KG1 (cell line): ENCODE results near the gene DDX27.
A peak's percentile ranks its signal among the peaks of the same experiment; 100 is the strongest.
"Not testable (repeated sequence)": the region's sequence is repeated elsewhere in the genome, so short reads cannot be mapped to it uniquely, and the experiment has no call there.

Source experiments
- DNase-seq: peaks from one replicate; lab custom pipeline; 2025; lab: John Stamatoyannopoulos, UW

The DDX27 gene

DNA sequence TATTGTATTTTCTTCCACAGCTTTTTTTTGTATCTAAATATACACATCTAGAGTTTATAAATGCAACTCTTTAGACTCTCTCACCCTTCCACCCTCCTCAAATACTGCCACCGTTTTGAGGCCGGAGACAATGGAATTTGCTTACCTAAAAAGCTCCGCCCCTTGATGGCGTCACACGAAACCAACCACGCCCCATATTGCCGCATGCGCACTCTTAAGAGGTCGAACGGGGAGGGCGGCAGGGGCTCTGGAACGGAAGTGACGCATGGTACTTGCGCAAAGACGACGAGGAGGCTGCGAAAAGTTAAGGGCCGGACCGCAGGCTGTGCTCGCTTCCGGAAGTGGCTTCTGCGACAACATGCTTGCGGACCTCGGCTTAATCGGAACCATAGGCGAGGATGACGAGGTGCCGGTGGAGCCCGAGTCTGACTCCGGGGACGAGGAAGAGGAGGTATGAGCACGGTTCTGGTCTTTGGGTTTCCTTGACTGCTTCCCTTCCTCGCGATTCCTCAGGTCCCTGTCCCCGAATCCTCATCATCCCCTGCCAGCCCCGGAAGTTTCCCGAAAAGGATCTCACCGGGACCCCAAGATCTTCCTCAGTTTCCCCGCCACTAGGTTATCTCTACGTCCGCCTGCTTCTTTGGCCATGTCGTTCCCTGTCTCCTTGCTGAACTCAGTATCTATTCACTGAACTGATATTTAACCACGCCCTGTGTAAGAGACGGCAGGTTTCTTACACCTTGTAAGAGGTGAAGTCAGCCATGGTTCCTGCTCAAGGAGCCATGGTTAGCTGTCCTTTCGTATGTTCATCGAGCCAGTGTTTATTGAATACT is at the start of gene DDX27:
DDX27 (plus strand) TSS at position 326 of the 833 bp plus-strand sequence; CDS start at position 359, 33 bp downstream.
- DNase-seq: peak; percentile 94

DNA sequence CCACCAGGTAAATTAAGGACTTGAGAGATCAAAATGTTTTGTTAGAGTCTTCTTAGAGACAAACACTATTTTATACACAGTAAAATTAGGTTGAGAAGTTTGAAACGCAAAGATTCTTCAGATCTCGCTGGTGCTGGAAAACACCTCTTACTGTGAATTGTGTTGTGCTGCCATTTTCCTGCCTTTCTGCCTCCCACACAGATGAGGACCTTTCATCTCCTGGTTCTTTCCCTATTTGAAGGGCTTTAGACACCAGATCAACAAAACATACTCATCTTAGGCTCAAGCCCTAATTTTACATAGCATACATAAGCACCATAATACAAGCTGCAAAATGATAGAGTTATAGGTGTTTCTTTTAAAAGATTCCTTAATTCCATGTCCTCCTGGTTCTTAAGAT is 49.7 kb upstream of the DDX27 start:
- no peak for DNase-seq

DNA sequence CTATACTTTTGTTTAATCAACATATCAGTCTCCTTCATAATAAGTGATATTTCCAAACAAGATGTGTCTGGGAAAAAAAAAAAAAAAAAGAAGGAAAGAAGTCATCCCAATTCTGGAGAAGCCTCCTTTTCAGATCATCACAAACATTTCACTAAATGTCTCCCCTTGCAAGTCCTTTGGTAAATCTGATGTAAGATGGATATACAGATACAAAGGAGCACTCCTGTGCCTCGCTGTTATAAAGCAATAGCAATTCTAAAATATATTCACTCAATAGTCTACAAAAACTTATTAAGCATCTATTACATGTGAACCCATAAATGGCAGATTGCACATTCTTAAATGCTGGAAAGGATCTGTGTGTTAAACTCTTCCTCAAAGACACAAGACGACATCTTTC is 48.5 kb upstream of the DDX27 start:
- DNase-seq: no peak

DNA sequence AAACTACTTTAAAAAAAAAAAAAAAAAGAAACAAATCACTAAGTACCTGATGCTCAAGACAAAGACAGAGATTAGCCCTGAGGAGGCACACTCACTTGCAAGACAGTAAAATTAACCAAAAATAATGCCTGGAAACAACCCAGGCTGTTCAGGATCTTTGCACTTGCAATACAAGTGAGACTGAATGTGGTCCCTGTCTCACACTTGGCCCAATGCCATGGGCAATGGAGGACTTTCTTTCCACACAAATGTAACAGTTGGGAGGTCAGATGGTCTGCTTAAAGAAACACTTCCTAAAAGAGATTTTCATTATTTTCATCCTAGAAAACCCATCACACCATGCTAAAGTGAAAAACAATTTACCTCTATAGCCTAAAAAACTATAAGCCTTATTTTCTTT is 47.3 kb upstream of the DDX27 start:
- no peak for DNase-seq

DNA sequence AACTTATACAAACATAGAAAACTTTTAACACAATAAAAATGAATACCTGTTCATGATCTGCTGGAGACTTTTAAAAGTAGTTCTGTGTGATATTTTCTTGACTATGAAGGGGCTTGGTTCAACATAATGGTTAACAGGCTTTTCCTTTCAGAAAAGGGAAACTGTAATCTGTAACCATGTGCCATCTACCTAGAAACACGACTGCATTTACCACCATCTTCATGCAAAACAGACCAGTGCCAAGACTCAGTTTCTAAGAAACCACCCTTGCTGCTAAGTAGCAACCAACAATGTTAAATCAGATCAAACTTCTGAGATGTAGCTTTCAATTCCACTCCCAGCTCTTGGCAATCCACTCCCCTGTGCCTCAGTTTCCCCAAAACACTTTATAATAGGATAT is 46.8 kb upstream of the DDX27 start:
- no peak for DNase-seq

DNA sequence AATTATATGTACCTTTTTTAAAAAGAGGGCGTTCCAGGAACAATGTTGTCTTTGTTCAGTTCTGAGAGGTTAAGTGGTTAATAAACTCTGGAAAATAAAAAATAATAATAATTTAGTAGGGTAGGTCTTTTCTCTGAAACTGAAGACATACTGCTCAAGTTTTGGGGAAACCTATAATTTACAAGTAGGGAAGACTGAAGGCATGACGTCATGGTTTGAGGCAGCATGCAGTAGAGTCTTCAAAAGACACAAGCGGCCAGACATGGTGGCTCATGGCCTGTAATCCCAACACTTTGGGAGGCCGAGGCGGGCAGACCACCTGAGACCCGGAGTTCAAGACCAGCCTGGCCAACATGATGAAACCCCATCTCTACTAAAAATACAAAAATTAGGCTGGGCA is 45.0 kb upstream of the DDX27 start:
- DNase-seq: no peak

DNA sequence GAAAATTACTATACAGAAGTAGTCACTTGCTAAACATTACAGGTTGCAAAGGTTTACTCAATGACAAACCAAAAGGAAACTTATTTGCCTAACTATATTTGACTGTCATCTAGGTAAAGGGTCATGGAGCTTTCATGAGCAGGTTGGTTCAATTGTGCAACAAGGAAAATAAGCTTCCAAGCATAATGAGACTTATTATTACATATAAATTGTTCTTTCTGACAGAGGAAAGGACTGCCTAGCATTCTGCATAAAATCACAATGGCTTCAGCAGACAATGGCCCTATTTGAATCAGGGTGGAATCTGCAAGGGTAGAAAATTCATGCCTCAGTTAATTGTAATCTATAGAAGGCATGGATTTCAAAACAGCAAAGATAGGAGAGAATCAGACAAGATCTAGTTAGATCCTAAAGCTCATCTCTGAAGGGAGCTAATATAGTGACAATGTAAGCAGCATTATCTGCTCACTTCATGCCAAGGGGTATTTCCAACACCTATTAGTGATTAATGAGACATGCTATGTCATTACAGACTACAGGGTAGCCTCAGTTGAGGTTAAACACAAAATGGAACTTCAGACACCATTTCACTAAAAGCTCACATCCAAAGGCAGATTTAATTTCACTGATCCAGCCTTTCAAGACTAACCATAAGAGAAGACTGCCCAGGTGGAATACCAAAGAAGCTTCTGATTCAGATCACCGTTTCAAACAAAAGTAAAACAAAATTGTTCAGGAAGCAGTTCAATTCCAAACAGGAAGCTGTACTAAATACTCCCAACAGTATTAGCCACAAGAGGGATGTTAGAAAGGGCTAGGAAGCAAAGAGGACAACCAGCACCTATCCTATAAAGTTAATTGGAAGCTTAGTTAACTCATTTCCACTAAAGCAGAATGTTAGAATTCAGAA is 39.6 kb upstream of the DDX27 start:
- no peak for DNase-seq

DNA sequence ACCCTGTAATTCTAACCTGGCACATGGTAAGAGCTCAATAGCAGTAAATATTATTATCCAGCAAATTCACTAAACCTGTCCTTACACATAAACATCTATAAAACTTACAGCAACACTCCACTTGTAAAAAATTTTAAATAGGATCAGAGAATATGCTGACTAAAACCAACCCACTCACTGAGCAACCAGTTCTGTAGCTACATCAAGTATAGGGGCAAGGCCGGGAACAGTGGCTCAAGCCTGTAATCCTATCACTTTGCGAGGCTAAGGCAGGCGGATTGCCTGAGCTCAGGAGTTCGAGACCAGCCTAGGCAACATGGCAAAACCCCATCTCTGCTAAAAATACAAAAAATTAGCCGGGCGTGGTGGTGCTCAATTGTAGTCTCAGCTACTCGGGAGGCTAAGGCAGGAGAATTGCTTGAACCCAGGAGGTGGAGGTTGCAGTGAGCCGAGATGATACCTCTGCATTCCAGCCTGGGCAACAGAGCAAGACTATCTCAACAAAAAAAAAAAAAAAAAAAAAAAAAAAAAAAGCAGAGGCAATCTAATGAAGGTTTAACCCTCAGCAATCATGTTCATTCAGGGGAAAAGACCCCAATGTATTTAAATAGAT is 37.8 kb upstream of the DDX27 start:
- no peak for DNase-seq

- no peak for DNase-seq
Measured at GRCh38 chr20:49183444-49183843, 35.8 kb upstream of the DDX27 start.

- DNase-seq: not testable (repeated sequence)
Measured at GRCh38 chr20:49184084-49184501, 35.1 kb upstream of the DDX27 start.

DNA sequence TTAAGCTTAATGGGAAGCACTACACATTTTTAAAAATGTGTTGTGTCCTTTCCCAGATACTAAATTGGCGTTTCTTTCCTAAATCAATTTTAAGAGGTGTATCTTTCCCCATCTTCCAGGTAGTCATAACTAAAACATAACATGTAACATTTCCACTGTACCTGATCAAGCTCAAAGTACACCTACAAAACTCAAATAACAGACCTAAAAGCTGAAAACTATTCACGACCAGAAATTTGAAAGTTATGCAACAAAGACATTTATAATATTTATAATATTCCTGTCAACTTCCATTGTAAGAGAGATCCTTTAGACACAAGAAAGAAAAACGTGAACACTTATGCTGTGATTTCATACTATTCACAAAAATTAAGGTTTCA is 34.5 kb upstream of the DDX27 start:
- DNase-seq: no peak

- no peak for DNase-seq
Measured at GRCh38 chr20:49185071-49185761, 34.0 kb upstream of the DDX27 start.

- DNase-seq: peak; percentile 64
Measured at GRCh38 chr20:49186535-49187329, 32.5 kb upstream of the DDX27 start.

GRCh38 chr20:49187330-49187850 is 31.8 kb upstream of the DDX27 start:
- no peak for DNase-seq

- peak; percentile 77 for DNase-seq
Measured at GRCh38 chr20:49187851-49188641, 31.2 kb upstream of the DDX27 start, which contains the start of gene STAU1. STAU1 (minus strand) TSS chr20:49188334; CDS start chr20:49166201, 22,133 bp downstream.

GRCh38 chr20:49192944-49193518 is 26.2 kb upstream of the DDX27 start:
- not testable (repeated sequence) for DNase-seq

DNA sequence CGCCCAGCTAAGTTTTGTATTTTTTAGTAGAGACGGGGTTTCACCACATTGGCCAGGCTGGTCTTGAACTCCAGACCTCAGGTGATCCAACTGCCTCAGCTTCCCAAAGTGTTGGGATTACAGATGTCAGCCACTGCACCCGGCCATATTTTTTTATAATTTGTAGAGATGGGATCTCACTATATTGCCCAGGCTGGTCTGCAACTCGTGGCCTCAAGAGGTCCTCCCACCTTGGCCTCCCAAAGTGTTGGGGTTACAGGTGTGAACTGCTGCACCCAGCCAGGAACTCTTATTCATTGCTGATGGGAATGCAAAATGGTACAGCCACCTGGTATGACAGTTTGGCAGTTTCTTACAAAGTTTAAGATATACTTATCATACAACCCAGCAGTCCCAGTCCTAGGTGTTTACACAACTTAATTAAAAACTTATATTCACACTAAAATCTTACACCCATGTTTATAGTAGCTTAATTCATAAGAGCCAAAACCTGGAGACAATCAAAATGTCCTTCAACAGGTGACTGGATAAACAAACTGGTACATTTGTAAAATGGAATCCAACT is 19.4 kb upstream of the DDX27 start:
- DNase-seq: no peak

DNA sequence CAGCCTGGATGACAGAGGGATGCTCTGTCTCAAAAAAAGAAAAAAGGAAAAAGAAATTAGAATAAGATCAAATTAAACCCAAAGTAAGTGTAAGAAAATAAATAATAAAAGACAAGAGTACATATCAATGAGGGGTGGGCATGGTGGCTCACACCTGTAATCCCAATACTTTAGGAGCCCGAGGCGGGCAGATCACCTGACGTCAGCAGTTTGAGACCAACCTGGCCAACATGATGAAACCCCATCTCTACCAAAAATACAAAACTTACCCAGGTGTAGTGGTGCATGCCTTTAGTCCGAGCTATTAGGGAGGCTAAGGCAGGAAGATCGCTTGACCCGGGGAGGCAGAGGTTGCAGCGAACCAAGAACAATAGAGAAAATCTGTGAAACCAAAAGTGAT is 16.2 kb upstream of the DDX27 start:
- no peak for DNase-seq

DNA sequence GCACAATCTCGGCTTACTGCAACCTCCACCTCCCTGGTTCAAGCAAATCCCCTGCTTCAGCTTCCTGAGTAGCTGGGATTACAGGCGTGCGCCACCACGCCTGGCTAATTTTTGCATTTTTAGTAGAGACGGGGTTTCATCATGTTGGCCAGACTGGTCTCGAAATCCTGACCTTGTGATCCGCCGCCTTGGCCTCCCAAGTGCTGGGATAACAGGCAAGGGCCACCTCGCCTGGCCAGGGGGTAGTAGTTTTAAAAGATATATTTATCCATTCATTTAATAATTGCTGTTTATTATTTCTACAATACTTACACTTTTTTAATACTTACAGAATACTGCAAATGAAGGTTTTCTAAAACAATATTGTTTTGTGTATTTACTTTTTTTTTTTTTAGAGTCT is 15.5 kb upstream of the DDX27 start:
- DNase-seq: no peak
